Ammon's horn (tissue), 1 donor: Measurements from ENCODE around the gene TXNDC17.
"Not testable (repeated sequence)": the region's sequence is repeated elsewhere in the genome, so short reads cannot be mapped to it uniquely, and the experiment has no call there.

Experiments
- DNase-seq: peaks from one replicate; pipeline ENCODE4 v3.0.0-alpha.2; 2016; ENCODE audit warnings: low spot score

The TXNDC17 gene

GRCh38 chr17:6660805-6661463 is 20.1 kb downstream of the TXNDC17 start:
- peak; percentile 54 for DNase-seq

GRCh38 chr17:6661464-6661848 is 20.6 kb downstream of the TXNDC17 start:
- no peak for DNase-seq

- not testable (repeated sequence) for DNase-seq
Observed at GRCh38 chr17:6663200-6663599, 22.3 kb downstream of the TXNDC17 start.

GRCh38 chr17:6666077-6666521 is 25.2 kb downstream of the TXNDC17 start:
- DNase-seq: peak; percentile 90

- no peak for DNase-seq
Observed at GRCh38 chr17:6666557-6666956, 25.7 kb downstream of the TXNDC17 start.

GRCh38 chr17:6667516-6667915 is 26.7 kb downstream of the TXNDC17 start:
- no peak for DNase-seq

- no peak for DNase-seq
Observed at GRCh38 chr17:6668219-6668618, 27.4 kb downstream of the TXNDC17 start.

- no peak for DNase-seq
Observed at GRCh38 chr17:6668727-6669425, 28.0 kb downstream of the TXNDC17 start.

- DNase-seq: no peak
Observed at GRCh38 chr17:6669479-6670212, 28.8 kb downstream of the TXNDC17 start.

GRCh38 chr17:6670571-6670970 is 29.7 kb downstream of the TXNDC17 start:
- no peak for DNase-seq

GRCh38 chr17:6670999-6671398 is 30.1 kb downstream of the TXNDC17 start:
- DNase-seq: no peak

- DNase-seq: no peak
Observed at GRCh38 chr17:6671431-6671830, 30.6 kb downstream of the TXNDC17 start.

GRCh38 chr17:6674586-6674985 is 33.7 kb downstream of the TXNDC17 start:
- no peak for DNase-seq

GRCh38 chr17:6675201-6675825 is 34.5 kb downstream of the TXNDC17 start:
- DNase-seq: no peak

- no peak for DNase-seq
Observed at GRCh38 chr17:6676802-6677157, 35.9 kb downstream of the TXNDC17 start.

- no peak for DNase-seq
Observed at GRCh38 chr17:6677158-6677831, 36.4 kb downstream of the TXNDC17 start.

GRCh38 chr17:6677946-6678345 is 37.1 kb downstream of the TXNDC17 start:
- DNase-seq: no peak

- no peak for DNase-seq
Observed at GRCh38 chr17:6679241-6679640, 38.4 kb downstream of the TXNDC17 start.

- no peak for DNase-seq
Observed at GRCh38 chr17:6681176-6681575, 40.3 kb downstream of the TXNDC17 start.

- no peak for DNase-seq
Observed at GRCh38 chr17:6681671-6682070, 40.8 kb downstream of the TXNDC17 start.

- no peak for DNase-seq
Observed at GRCh38 chr17:6682339-6682738, 41.5 kb downstream of the TXNDC17 start.

GRCh38 chr17:6683081-6683684 is 42.3 kb downstream of the TXNDC17 start:
- DNase-seq: no peak
